ENCODE measurements around the gene ASCC1. TPM values are rescaled to one million over a fixed set of nuclear protein-coding genes. Genes with fewer than 3 reads are reported as not detected.
A peak's percentile ranks its signal among the peaks of the same experiment; 100 is the strongest.

The ASCC1 gene
- total and polyA plus RNA-seq, 2 of the 13 experiments (the other 11 are each of a cell fraction or from before 2014, with no cell fraction given) = 21.6 to 30.1 TPM

DNA sequence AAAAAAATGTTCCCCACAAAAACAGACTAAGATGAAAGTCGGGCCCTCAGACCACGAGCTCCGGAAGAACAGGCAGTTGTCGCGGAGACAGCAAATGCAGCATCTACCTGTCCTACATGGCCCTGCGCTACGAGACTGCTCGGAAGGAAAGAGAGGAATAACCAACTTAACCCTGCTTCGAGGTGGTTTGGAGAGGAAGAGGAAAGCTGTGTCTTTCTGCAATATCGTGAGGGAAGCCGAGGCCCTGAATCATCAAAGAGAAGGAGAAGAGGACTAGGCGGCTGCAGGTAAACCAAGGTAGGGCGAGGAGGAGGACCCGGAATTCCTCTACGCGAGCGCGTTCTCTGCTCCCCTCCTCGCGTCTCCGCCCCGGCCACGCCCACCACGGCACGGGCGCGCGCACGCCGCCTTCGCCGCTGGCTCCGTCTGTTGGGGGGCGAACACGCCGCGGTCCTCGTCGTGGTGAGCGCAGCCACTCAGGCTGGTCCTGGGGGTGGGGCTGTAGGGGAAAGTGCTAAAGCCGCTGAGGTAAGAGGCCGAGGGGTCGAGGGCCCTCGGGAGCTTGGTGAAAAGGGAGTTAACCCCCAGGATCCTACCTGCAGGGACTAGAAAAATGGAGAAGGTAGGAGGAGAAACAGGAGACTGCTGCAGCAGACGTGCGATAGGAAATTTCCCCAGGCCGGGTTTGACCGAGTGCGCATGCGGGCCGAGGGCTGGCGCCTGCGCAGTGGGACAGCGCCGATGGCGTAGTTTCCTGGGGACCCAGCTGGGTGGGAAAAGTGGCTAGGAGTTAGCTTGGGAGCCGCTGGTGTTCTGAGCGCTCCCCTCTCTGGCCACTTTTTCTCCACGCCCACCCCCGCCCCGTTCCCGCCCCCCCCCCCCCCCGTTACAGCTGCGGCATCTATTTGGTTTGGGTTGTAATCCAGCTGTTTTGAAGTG lies at the start of gene ASCC1, which contains the start of gene ANAPC16 (continued):
- TF ChIP-seq, protein P1, sequence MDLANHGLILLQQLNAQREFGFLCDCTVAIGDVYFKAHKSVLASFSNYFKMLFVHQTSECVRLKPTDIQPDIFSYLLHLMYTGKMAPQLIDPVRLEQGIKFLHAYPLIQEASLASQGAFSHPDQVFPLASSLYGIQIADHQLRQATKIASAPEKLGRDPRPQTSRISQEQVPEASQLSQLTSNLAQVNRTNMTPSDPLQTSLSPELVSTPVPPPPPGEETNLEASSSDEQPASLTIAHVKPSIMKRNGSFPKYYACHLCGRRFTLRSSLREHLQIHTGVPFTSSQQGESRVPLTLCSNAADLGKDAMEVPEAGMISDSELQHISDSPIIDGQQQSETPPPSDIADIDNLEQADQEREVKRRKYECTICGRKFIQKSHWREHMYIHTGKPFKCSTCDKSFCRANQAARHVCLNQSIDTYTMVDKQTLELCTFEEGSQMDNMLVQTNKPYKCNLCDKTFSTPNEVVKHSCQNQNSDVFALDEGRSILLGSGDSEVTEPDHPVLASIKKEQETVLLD (CRISPR knock-in tag; IDR thresholded peaks at IDR 0.05; ENCODE audit: low read depth) = peak; percentile 61; the same call in 1 of the 2 replicates
- TF ChIP-seq, protein P2, sequence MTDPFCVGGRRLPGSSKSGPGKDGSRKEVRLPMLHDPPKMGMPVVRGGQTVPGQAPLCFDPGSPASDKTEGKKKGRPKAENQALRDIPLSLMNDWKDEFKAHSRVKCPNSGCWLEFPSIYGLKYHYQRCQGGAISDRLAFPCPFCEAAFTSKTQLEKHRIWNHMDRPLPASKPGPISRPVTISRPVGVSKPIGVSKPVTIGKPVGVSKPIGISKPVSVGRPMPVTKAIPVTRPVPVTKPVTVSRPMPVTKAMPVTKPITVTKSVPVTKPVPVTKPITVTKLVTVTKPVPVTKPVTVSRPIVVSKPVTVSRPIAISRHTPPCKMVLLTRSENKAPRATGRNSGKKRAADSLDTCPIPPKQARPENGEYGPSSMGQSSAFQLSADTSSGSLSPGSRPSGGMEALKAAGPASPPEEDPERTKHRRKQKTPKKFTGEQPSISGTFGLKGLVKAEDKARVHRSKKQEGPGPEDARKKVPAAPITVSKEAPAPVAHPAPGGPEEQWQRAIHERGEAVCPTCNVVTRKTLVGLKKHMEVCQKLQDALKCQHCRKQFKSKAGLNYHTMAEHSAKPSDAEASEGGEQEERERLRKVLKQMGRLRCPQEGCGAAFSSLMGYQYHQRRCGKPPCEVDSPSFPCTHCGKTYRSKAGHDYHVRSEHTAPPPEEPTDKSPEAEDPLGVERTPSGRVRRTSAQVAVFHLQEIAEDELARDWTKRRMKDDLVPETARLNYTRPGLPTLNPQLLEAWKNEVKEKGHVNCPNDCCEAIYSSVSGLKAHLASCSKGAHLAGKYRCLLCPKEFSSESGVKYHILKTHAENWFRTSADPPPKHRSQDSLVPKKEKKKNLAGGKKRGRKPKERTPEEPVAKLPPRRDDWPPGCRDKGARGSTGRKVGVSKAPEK (CRISPR knock-in tag; IDR thresholded peaks at IDR 0.05; ENCODE audit: borderline replicate concordance) = 0 out of 2 replicates have a peak, but pooled peaks have one; percentile 24
- TF ChIP-seq ARNTL (CRISPR knock-in tag; IDR thresholded peaks at IDR 0.05) (0 out of 2 replicates have a peak, but pooled peaks have one; percentile 64), ZNF468 (CRISPR knock-in tag; IDR thresholded peaks at IDR 0.05) (no peak), RERE (CRISPR knock-in tag; IDR thresholded peaks at IDR 0.05; ENCODE audit: low read depth) (peak; percentile 54; the same call in 1 of the 2 replicates), ZNF703 (CRISPR knock-in tag; IDR thresholded peaks at IDR 0.05; ENCODE audit: borderline replicate concordance) (no peak), ZKSCAN5 (CRISPR knock-in tag; IDR thresholded peaks at IDR 0.05) (0 out of 2 replicates have a peak, but pooled peaks have one; percentile 15), KAT8 (CRISPR knock-in tag; IDR thresholded peaks at IDR 0.05) (peak; percentile 92), RFX1 (IDR thresholded peaks at IDR 0.05) (no peak), NR2F2 (IDR thresholded peaks at IDR 0.05; ENCODE audit: borderline replicate concordance, low read depth) (peak; percentile 54; the same call in 1 of the 2 replicates), U2AF1 (optimal IDR thresholded peaks at IDR 0.05; ENCODE audit: low read depth, low read length) (peak; percentile 16), ZNF30 (CRISPR knock-in tag; IDR thresholded peaks at IDR 0.05) (0 out of 2 replicates have a peak, but pooled peaks have one; percentile 64), CBFB (CRISPR knock-in tag; IDR thresholded peaks at IDR 0.05) (peak; percentile 80), SMAD1 (CRISPR knock-in tag; IDR thresholded peaks at IDR 0.05; ENCODE audit: borderline replicate concordance, low read depth) (peak; percentile 76; the same call in 1 of the 2 replicates)
- TF ChIP-seq, protein P3, sequence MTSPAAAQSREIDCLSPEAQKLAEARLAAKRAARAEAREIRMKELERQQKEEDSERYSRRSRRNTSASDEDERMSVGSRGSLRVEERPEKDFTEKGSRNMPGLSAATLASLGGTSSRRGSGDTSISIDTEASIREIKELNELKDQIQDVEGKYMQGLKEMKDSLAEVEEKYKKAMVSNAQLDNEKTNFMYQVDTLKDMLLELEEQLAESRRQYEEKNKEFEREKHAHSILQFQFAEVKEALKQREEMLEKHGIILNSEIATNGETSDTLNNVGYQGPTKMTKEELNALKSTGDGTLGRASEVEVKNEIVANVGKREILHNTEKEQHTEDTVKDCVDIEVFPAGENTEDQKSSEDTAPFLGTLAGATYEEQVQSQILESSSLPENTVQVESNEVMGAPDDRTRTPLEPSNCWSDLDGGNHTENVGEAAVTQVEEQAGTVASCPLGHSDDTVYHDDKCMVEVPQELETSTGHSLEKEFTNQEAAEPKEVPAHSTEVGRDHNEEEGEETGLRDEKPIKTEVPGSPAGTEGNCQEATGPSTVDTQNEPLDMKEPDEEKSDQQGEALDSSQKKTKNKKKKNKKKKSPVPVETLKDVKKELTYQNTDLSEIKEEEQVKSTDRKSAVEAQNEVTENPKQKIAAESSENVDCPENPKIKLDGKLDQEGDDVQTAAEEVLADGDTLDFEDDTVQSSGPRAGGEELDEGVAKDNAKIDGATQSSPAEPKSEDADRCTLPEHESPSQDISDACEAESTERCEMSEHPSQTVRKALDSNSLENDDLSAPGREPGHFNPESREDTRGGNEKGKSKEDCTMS (CRISPR knock-in tag; conservative IDR thresholded peaks at IDR 0.05) = no peak

Data from HepG2 (cell line).